Measurements from ENCODE around the gene HIPK2. TPM values are rescaled to one million over a fixed set of nuclear protein-coding genes. Genes with fewer than 3 reads are reported as not detected.

HIPK2 gene
- total RNA-seq, 1 donor from 2014 or later: 61.5 TPM

DNA sequence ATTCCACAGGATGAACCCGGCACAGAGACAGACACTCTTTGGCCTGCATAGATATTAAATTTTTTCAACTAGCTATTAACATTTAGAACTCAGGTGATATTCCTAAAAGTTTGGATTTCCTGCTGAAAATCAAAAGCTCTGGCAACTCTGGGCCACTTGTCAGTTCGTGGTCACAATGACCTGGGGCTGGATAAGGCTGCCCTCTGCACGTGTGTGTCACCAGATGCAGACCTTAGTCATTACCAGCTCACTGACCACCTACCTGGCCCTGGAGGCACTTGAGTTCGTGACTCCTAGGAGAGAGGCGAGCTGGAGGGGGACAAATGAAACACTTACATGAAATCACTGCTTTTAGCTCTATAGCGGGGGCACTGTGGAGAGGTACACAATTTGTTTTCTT is 126.5 kb downstream of the HIPK2 start:
- Mint-ChIP-seq H3K27ac (ENCODE audit: unreplicated experiment) (no peak overlapping the region), H3K9me3 (no peaks in the 10 kb centered on the region), H3K36me3 (ENCODE audit: low read depth) (peaks cover 2% of the 10 kb centered on the region), H3K4me3 (peak overlapping the region; percentile 10), H3K4me1 (peaks cover 73% of the 10 kb centered on the region), H3K27me3 (ENCODE audit: low read depth) (no peaks in the 10 kb centered on the region)
- DNase-seq (ENCODE audit: low read depth, low spot score): no peak
- TF ChIP-seq, protein P1, sequence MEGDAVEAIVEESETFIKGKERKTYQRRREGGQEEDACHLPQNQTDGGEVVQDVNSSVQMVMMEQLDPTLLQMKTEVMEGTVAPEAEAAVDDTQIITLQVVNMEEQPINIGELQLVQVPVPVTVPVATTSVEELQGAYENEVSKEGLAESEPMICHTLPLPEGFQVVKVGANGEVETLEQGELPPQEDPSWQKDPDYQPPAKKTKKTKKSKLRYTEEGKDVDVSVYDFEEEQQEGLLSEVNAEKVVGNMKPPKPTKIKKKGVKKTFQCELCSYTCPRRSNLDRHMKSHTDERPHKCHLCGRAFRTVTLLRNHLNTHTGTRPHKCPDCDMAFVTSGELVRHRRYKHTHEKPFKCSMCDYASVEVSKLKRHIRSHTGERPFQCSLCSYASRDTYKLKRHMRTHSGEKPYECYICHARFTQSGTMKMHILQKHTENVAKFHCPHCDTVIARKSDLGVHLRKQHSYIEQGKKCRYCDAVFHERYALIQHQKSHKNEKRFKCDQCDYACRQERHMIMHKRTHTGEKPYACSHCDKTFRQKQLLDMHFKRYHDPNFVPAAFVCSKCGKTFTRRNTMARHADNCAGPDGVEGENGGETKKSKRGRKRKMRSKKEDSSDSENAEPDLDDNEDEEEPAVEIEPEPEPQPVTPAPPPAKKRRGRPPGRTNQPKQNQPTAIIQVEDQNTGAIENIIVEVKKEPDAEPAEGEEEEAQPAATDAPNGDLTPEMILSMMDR (conservative IDR thresholded peaks at IDR 0.05): no peak

DNA sequence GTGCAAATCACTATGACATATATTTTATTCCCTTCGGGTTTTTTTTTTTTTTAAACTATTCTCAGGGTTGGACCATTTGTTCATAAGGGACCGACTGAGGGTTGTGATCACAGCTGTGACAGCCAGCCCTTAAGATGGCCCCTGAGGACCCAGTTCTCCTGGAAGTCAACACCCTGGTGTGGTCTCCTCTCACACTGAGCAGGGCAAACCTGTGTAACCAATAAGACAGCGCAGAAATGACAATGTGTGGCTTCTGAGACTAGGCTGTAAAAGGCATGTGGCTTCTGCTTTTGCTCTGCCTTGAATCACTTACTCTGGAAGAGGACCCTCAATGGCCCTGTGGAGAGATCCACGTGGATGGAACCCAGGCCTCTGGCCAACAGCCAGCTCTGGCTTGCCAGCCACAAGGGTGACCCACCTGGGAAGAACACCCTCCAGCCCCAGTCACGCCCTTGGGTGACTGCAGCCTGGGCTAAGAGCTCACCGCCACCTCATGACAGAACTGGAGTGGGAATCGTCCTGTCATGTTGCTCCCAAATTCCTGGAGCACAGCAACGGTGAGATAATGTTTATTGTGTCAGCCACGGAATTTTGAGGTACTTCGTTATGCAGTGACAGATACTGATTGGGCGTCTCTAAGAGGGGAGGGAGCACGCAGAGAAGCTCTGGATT is 127.2 kb downstream of the HIPK2 start:
- TF ChIP-seq, protein P1 (conservative IDR thresholded peaks at IDR 0.05): no peak
- H3K4me1 Mint-ChIP-seq: peaks cover 70% of the 10 kb centered on the region
- no peak for DNase-seq (ENCODE audit: low read depth, low spot score)
- H3K9me3 Mint-ChIP-seq: no peaks in the 10 kb centered on the region
- no peaks in the 10 kb centered on the region for H3K36me3 Mint-ChIP-seq (ENCODE audit: low read depth)
- no peaks in the 10 kb centered on the region for H3K27me3 Mint-ChIP-seq (ENCODE audit: low read depth)
- no peak overlapping the region for H3K27ac Mint-ChIP-seq (ENCODE audit: unreplicated experiment)
- H3K4me3 Mint-ChIP-seq: no peak overlapping the region

DNA sequence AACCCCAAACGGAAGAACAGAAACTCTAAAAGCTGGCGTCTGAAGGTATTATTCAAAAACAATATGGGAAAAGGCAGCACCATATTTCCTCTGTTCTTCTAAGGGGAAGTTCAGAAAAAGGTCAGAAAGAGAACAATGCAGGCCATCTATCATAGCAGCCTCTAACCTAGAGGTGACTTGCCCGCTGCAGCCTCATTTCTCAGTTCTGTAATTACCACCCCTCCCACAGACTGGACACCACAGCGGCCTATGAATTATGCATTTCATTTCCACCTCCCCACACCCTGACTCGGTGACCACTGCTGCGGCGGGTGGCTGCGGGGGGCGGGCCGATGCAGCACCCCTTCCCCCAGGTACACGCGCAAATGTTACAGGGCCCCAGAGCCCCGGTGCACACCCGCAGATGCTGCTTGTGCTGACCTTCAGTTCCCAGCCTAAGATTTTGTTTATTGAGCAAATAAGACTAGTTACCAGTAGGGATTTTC is 128.8 kb downstream of the HIPK2 start:
- H3K27ac Mint-ChIP-seq (ENCODE audit: unreplicated experiment): no peak overlapping the region
- TF ChIP-seq, protein P1 (conservative IDR thresholded peaks at IDR 0.05): no peak

DNA sequence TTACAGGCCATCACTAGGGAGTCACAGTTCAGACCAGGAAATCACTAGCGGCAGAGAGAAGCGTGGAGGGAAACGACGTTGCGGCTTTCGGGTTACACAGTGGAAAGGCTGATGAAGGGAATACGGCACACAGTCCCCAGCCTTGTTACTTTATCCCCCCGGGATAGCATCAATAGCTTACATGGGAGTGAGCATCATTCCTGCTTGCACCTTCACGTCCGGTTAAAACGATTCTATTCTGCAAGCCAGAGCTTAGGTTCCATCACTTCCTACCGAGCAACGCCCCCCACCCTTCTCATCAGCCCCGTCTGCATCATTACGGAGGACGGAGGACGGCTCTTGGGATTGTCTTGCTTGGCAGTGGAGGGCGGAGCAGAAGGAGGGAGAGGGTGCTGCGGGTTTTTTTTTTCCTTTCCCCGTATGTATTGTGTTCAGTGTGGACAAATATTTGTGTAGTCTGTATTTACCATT is 129.4 kb downstream of the HIPK2 start:
- Mint-ChIP-seq H3K36me3 (ENCODE audit: low read depth) (no peaks in the 10 kb centered on the region), H3K9me3 (no peaks in the 10 kb centered on the region), H3K4me1 (peaks cover 65% of the 10 kb centered on the region), H3K27ac (ENCODE audit: unreplicated experiment) (peak overlapping the region; percentile 23), H3K4me3 (peak overlapping the region; percentile 1), H3K27me3 (ENCODE audit: low read depth) (no peaks in the 10 kb centered on the region)
- DNase-seq (ENCODE audit: low read depth, low spot score): no peak
- TF ChIP-seq, protein P1 (conservative IDR thresholded peaks at IDR 0.05): no peak

More for the DNA sequence above, 128.8 kb downstream of the HIPK2 start:
- Mint-ChIP-seq H3K9me3 (no peaks in the 10 kb centered on the region), H3K27me3 (ENCODE audit: low read depth) (no peaks in the 10 kb centered on the region), H3K4me3 (no peak overlapping the region), H3K36me3 (ENCODE audit: low read depth) (no peaks in the 10 kb centered on the region), H3K4me1 (peaks cover 66% of the 10 kb centered on the region)
- no peak for DNase-seq (ENCODE audit: low read depth, low spot score)

DNA sequence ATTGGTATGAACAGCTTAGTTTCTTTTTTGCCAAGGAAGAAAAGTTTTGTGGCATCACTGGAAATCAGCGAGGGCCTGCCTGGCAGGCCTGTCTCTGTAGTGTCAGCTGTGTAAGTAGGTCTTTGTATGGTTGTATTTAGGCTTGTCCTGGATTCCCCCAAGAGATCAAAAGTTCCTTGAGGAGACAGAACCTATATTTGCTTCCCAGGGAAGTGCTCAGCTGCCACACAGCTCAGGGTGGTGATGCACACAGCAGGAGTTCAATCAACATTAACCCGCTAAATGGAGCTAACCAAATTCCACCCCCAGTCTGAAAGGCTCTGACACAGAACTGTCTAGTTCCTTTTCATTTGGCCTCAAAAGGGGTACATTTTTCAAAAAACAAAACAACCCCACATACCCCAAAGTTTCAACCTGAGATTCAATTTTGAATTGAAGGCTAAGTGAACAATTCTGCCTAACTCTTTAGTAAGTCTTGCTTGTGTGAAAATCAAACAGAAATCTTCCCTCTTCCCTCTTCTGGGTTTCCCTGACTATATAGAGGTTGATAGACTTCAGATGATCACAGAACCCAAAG is 129.9 kb downstream of the HIPK2 start:
- Mint-ChIP-seq H3K27me3 (ENCODE audit: low read depth) (no peaks in the 10 kb centered on the region), H3K4me3 (no peak overlapping the region), H3K27ac (ENCODE audit: unreplicated experiment) (no peak overlapping the region), H3K4me1 (peaks cover 60% of the 10 kb centered on the region), H3K36me3 (ENCODE audit: low read depth) (no peaks in the 10 kb centered on the region), H3K9me3 (no peaks in the 10 kb centered on the region)
- DNase-seq (ENCODE audit: low read depth, low spot score): no peak
- TF ChIP-seq, protein P1 (conservative IDR thresholded peaks at IDR 0.05): no peak
